HUDEP-2 (cell line): ENCODE data around the gene DDR1.
"Not testable (repeated sequence)": the region's sequence is repeated elsewhere in the genome, so short reads cannot be mapped to it uniquely, and the experiment has no call there.

Experiments
- DNase-seq, 76 experiments: peaks; one replicate each; lab custom pipeline; 2025; ENCODE audit not compliant: unreplicated experiment in 76 of 76; lab: John Stamatoyannopoulos, UW

The DDR1 gene

DNA sequence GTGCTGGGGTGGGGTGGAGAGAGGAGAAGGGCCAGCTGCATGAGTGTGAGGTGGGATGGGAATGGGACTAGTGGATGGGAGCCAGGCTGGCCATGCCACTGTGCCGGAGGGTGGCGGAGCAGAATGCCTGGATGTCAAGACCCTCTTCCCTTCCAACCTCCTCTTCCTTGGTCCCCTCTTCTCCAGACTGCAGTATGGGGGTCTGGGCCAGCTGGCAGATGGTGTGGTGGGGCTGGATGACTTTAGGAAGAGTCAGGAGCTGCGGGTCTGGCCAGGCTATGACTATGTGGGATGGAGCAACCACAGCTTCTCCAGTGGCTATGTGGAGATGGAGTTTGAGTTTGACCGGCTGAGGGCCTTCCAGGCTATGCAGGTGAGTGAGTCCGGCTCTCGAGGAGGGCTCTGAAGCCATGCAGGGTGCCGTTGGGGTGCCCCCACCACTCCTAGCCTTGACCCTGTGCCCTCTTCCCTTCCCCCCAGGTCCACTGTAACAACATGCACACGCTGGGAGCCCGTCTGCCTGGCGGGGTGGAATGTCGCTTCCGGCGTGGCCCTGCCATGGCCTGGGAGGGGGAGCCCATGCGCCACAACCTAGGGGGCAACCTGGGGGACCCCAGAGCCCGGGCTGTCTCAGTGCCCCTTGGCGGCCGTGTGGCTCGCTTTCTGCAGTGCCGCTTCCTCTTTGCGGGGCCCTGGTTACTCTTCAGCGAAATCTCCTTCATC, 7.7 kb downstream of the DDR1 start:
- DNase-seq, result no peak

DNA sequence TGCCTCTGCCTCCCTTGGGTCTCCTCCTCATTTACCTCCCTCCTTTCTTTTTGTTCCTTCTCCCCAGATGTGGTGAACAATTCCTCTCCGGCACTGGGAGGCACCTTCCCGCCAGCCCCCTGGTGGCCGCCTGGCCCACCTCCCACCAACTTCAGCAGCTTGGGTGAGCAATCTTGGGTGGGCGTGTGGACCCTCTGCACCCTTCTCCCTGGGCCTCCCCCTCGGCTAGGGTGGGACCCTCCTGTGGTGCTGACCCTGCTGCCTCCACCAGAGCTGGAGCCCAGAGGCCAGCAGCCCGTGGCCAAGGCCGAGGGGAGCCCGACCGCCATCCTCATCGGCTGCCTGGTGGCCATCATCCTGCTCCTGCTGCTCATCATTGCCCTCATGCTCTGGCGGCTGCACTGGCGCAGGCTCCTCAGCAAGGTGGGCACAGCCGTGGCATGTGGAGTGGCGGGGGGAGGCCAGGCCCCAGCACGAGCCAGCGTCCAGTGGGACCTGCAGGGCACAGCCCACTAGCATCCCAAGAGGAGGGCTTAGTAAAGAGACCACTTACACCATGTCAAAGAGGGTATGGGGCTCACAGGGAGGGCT, 8.8 kb downstream of the DDR1 start:
- no peak for DNase-seq

DNA sequence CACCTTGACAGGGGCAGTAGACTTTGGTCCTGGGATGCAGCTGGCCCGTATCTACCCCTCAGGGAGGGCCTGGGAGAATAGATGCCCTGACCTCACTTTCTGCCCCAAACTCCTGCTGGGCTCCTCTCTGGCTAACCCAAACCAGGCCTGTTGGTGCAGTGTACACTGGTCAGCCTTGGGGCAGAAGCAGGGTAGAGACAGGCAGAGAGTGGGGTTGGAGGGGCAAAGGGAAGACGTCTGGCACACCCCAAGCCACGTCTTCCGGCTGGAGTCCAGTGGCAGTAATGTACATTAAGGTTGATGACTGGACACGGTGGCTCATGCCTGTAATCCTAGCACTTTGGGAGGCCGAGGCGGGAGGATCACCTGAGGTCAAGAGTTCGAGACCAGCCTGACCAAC, 9.3 kb downstream of the DDR1 start:
- no peak for DNase-seq

DNA sequence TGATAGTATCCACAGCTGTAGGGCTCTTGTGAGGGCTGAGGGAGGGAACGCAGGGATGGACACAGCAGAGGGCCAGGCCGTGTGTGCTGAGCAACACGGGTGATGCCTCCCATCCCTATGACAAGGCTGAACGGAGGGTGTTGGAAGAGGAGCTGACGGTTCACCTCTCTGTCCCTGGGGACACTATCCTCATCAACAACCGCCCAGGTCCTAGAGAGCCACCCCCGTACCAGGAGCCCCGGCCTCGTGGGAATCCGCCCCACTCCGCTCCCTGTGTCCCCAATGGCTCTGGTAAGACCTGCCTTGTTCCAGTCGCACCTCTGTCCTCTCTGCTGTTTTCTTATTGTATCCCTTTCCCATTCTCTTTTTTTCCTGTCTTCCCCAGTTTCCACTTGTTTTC, 10.1 kb downstream of the DDR1 start:
- DNase-seq, result no peak

DNA sequence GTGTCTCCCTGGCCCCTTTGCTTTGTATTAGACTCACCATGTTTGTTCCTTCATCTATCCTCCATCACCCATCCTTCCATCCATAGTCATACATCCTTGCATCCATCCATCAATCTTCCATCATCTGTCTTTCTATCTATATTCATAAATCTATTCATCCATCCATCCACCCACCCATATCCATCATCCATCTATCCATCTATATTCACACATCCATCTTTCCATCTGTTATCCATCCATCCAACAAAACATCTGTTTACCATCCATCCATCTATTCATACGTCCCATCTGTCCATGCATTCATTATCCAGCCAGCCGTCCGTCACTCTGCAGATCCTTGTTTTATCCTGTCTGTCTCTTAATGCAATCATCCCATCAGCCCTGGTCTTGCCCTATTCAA, 10.6 kb downstream of the DDR1 start:
- DNase-seq, result no peak

DNA sequence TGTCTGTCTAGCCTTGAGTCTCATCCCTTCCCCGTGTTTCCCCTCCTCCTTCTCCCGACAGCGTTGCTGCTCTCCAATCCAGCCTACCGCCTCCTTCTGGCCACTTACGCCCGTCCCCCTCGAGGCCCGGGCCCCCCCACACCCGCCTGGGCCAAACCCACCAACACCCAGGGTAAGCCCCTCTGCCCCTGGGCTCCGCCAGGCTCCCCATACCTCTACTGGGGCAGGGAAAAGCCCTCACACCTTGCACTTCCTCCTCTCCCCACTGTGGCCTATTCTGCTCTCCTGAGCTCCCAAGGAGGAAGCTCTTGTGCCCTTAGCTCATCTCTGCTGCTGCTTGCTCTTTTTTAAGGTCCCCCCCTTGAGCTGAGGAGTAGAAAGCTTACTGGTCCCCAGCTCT, 11.0 kb downstream of the DDR1 start:
- no peak for DNase-seq

DNA sequence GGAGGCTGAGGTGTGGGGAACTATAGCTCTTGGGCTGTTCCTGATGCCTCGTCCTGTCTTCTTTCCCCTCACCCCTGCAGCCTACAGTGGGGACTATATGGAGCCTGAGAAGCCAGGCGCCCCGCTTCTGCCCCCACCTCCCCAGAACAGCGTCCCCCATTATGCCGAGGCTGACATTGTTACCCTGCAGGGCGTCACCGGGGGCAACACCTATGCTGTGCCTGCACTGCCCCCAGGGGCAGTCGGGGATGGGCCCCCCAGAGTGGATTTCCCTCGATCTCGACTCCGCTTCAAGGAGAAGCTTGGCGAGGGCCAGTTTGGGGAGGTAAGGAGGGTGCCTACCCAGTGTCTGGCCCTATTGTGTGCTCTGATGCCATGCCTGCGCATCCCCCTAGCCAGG, 12.2 kb downstream of the DDR1 start:
- no peak for DNase-seq

DNA sequence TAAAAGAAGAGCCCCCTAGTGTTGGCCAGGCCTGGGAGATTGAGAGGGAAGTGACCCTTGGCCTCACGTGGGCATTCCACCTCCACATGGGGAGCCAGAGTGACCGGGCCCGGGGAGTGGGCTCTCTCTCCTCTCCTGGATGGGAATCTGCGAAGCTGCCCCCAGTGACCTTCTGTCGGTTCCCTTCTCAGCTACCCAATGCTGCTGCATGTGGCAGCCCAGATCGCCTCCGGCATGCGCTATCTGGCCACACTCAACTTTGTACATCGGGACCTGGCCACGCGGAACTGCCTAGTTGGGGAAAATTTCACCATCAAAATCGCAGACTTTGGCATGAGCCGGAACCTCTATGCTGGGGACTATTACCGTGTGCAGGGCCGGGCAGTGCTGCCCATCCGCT, 13.6 kb downstream of the DDR1 start:
- no peak for DNase-seq

DNA sequence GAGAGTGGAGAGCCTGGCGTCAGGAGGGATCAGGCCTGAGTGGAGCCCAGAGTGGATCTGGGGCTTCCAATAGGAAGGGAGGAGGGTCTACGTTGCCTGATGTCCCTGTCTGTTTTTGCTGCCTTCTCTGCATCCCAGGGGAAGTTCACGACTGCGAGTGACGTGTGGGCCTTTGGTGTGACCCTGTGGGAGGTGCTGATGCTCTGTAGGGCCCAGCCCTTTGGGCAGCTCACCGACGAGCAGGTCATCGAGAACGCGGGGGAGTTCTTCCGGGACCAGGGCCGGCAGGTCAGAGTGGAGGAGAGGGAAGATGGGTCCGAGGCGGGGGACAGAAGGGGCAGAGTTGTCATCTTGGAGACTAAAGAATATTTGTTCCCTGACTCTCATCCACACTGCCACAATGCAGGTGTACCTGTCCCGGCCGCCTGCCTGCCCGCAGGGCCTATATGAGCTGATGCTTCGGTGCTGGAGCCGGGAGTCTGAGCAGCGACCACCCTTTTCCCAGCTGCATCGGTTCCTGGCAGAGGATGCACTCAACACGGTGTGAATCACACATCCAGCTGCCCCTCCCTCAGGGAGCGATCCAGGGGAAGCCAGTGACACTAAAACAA, 14.5 kb downstream of the DDR1 start:
- no peak for DNase-seq

DNA sequence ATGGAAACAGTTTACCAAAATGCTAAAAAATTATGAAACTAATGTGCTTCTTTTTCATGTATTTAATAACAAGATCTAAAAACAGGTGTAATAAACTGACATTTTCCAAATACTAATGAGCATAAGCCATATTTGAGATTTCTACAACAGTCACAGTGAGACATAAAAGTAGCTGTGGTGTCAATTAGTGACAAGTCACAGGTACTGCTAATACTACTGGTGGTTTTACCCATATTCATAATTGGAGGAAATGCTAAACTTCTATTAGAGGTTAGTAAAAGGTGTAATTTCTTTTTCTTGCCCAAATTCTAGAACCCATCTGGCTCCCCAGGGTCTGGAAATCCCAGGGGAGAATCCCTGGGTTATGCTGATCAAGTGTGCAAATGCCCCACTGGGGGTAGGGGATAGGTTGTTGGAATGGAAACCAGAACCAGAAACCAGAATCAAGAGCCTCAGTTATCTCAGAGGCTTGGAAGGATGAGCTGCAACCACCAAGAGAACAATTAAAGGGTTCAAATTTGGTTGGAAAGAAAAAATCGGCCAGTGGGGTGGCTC, 16.6 kb downstream of the DDR1 start:
- no peak for DNase-seq

DNA sequence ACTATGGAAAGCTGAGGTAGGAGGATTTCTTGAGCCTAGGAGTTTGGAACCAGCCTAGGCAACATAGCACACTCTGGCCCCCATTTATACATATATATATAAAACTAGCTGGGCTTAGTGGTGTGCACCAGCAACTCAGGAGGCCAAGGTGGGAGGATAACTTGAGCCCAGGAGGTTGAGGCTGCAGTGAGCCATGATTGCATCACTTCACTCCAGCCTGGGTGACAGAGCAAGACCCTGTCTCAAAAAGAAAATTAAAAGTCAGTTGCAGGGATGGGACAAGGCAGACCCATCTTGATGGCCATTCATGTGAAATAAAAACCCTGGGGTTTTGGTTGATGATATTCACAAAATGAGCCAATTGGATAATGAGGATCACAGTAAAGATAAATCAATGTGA, 17.1 kb downstream of the DDR1 start:
- no peak for DNase-seq

DNA sequence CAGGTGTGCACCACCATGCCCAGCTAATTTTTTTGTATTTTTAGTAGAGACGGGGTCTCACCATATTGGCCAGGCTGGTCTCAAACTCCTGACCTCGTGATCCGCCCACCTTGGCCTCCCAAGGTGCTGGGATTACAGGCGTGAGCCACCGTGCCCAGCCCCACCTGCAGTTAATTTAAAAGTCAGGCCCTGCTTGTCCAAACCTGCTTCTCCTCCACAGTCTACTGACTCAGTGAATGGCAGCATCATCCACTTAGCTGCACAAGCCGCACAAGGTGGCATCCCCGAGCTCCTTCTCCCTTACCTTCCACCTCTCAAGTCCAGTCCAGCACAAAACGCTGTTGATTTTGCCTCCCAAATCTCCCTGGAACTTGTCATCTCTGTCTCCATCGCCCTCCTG, 17.9 kb downstream of the DDR1 start:
- not testable (repeated sequence) for DNase-seq

DNA sequence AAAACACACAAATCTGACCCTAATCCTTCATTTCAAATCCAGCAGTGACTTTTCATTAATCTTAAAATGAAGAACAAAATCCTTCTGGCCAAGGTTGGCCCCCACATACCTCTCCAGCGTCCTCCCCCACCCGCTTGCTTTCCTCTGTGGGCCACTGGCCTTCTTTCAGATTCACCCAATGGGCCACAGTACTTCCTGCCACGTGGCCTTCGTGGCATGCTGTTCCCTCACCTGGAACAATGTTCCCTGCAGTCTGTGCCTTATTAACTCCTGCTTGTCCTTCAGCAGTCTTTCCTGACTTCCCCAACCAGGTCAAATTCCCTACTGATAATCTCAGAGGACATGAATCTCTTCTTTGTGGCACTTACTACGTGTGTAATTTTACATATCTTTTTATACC, 18.4 kb downstream of the DDR1 start:
- no peak for DNase-seq

DNA sequence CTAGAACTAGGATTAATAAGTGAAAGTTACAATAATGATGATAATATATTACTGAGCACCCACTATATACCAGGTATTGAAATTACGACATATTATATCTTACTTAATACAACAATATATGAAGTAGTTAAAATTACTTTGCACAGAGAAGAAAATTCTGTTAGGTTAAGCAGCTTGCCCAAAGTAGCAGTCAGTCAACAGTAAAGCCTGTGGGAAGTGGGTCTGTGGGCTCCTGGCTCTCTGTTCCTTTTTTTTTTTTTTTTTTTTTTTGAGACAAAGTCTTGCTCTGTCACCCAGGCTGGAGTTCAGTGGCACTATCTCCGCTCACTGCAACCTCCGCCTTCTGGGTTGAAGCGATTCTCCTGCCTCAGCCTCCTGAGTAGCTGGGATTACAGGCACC, 18.9 kb downstream of the DDR1 start:
- DNase-seq, result no peak

DNA sequence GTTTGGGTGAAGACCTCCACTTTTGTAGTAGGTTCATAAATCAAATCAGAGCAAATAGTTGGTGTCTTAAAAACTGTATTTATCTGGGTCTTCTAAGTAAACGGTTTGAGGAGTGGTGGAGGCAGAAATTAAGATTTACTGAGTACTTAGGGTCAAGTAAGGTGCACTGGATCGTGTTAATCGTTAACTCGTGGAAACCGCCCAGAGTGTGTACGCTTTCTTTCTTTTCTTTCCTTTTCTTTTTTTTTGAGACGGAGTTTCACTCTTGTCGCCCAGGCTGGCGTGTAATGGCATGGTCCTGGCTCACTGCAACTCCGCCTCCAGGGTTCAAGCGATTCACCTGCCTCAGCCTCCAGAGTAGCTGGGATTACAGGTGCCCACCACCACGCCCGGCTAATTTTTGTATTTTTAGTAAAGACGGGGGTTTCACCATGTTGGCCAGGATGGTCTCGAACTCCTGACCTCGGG, 23.0 kb downstream of the DDR1 start:
- DNase-seq, result not testable (repeated sequence)

DNA sequence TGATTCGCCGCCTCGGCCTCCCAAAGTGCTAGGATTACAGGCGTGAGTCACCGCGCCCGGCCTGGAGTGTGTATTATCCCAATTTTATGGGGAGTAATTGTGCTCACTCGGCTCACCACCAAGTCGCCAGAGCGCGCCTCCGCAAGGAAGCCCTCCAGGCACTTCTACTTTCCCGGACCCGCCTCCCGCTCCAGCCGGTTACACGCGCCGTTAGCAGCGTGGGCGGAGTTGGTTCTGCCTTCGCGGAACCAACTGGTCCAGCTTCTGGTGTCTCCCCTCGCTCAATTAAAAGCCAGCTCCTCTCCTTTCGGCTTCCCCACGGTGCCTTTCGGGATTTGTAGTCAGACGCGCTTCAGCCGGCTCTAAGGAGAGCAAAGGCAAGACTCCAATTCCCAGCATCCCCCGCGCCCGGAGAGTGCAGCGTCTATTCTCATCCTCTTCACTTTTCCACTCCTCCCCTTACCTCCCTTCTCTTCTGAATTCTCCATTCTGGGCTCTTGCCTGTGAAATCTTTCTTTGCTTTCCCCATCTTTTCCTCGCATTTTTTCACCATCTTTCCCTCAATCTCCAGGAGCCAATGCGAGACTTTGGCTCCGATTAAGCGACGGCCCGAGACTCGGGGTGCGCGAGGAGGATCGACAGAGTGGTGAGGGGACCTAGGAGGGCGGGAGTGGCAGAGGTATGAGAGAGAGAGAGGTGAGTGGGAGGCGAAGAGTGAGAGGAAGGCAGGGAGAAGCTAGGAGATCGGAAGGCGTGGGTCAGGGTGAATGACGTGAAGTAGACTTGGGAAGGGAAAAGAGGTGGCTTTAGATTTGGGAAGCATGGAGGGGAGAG, 23.7 kb downstream of the DDR1 start, which contains the start of gene GTF2H4:
Gene GTF2H4, plus strand, starts transcription at position 450 of the 834 bp plus-strand sequence.
- DNase-seq, result peak in 75 of 76 experiments; percentile 78 to 100 (median 99)

DNA sequence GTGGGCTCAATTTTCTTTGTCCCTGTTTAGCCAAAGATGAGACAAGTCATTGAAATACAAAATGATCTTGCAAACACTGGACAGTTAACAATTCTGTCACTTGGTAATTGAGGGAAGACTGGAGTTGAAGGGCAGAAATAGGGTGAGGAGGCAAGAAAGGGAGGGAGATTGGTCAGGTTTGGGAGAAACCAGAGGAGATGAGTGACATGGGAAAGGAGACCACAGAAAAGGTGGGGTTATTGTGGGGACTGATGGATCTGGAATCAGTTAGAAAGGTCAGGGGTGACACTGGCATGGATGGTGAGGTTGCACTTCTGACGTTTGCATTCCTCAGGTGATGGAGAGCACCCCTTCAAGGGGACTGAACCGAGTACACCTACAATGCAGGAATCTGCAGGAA, 24.4 kb downstream of the DDR1 start:
- DNase-seq, result no peak

DNA sequence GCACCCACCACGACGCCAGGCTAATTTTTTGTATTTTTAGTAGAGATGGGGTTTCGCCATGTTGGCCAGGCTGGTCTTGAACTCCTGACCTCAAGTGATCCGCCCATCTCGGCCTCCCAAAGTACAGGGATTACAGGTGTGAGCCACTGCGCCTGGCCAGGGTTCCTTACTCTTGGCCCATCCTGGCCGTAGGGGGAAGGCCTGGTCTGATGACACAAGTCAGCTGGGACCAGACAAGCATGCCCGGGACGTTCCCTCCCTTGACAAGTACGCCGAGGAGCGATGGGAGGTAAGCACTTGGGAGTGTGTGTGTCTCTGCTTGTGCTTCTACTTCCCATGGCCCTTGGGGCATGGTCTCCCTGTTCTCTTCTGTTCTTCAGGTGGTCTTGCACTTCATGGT, 26.2 kb downstream of the DDR1 start:
- DNase-seq, result not testable (repeated sequence)

DNA sequence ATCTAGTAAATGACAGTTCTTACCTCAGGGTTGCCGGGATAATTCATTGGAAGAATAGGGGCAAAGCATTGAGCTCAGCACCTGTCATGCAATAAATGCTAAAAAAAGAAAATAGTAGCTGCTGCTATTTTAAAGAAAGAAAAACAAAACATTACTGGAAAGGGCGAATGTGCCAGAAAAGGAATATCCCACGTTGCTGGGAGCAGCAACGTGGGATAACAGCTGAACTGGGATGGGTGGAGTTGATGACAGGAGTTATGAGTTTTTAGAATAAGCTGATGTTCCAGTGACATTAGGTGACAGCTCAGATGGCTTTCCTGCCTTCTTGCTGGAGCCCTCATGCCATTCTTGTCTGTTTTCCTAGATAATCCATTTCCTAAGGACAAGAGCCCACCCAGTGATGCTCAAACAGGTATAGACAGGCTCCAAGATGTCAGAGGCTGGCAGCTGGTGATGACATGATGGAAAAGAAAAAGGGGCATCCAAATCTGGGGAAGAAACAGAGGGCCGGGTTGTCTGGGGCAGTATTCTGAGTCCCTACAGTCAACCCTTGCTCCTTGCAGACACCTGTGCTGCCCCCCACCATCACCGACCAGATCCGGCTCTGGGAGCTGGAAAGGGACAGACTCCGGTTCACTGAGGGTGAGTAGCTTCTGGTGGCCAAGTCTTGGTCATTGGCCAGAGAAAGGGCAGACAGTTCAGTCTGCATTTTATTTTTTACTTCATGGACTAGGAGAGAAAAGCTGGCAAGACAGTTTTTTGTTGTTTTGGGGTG, 28.6 kb downstream of the DDR1 start:
- DNase-seq, result no peak

DNA sequence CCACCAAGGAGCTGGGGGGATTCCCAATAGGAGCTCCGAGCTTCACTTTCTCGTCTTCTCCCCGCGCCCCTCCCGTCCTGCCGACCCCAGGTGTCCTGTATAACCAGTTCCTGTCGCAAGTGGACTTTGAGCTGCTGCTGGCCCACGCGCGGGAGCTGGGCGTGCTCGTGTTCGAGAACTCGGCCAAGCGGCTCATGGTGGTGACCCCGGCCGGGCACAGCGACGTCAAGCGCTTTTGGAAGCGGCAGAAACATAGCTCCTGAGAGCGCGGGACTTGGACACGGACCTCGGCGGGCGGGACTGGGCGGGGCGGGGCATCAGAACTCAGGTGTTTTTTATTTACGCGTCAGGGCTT, 29.4 kb downstream of the DDR1 start:
- DNase-seq, result no peak
